ENCODE data around the gene PLA2G10. TPM values are rescaled to one million over a fixed set of nuclear protein-coding genes. Genes with fewer than 3 reads are reported as not detected.
"Not testable (repeated sequence)": the region's sequence is repeated elsewhere in the genome, so short reads cannot be mapped to it uniquely, and the experiment has no call there.

The PLA2G10 gene
- total RNA-seq, 1 experiment from 2014 or later = not detected

DNA sequence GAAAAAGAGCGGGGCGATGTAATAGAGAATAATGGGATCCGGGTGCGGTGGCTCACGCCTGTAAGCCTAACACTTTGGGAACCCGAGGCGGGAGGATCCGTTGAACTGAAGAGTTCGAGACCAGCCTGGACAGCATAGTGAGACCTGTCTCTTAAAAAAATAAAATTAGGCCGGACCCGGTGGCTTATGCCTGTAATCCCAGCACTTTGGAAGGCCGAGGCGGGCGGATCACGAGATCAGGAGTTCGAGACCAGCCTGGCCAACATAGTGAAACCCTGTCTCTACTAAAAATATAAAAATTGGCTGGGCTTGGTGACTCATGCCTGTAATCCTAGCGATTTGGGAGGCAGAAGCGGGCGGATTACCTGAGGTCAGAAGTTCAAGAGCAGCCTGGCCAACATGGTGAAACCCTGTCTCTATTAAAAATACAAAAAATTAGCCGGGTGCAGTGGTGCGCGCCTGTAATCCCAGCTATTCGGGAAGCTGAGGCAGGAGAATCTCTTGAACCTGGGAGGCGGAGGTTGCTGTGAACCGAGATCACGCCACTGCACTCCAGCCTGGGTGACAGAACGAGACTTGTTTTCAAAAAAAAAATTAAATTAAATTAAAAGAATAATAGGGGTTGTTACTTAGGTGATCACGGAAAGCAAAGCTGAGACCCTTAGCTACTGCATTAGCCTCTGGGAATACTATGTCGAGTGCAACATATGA is 63.3 kb downstream of the PLA2G10 start:
- DNase-seq (ENCODE audit: low read depth, low spot score); in situ Hi-C loops (cut with HindIII; ENCODE audit: low pct_unique_long_range_greater_than_20kb, low sequenced_read_pairs): not testable (repeated sequence)

- in situ Hi-C loops (cut with HindIII; ENCODE audit: low pct_unique_long_range_greater_than_20kb, low sequenced_read_pairs) = no loop called here
- DNase-seq (ENCODE audit: low read depth, low spot score) = peak; percentile 98
Observed at GRCh38 chr16:14629919-14630619, 64.0 kb downstream of the PLA2G10 start, which contains the start of gene PARN. Gene PARN (minus strand): TSS chr16:14630260. CDS start chr16:14630125, 135 bp downstream.

DNA sequence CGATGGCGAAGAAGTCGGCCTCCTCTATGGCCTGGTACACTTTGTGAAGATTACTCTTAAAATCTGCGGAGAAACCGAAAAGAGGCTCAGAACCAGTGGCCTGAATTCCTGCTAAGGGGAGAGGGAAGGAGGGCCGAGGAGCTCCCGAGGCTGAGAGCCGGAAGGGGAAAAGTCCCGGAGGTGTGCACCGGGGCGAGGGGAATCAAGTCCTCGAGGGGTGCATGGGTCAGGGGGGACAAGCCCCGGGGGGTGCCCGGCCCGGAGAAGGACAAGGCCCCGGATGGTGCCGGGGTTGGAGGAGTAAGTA is 64.5 kb downstream of the PLA2G10 start:
- no peak for DNase-seq (ENCODE audit: low read depth, low spot score)
- in situ Hi-C loops (cut with HindIII; ENCODE audit: low pct_unique_long_range_greater_than_20kb, low sequenced_read_pairs) = no loop called here

DNA sequence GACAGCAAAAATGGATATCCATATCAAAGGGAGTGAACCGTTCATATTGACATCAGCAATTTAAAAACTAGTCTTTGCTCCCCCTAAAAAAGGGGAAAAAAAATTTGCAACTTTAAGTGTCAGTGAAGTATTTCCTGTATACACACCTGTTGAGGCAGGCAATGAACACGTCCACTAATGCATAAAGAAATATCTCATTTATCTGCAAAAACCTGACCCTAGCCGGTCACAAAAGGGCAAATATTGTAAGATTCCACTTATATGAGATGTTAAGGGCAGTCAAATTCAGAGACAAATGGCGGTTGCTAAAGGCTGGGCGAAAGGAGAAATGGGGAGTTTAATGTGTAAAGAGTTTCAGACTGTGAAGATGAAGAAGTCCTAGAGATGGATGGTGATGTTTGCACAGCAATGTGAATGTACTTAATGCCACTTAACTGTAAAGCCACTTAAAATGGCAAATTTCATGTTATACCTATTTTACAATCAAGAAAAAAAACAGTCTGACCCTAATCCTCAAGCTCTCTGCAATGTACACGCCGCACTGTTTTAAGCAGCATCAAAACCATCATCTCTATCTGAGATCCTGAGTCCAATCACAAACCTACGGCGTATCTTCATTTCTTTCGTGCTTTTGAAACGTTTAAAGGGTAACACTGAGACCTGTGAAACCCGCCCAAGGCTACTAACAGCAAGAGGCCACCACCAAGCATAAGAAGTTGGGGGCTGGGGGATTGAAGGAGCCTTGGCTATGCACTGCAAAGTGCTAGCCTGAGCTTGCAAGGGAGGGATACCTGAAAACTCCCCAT is 65.1 kb downstream of the PLA2G10 start:
- in situ Hi-C loops (cut with HindIII; ENCODE audit: low pct_unique_long_range_greater_than_20kb, low sequenced_read_pairs) = no loop called here
- DNase-seq (ENCODE audit: low read depth, low spot score) = peak; percentile 41

DNA sequence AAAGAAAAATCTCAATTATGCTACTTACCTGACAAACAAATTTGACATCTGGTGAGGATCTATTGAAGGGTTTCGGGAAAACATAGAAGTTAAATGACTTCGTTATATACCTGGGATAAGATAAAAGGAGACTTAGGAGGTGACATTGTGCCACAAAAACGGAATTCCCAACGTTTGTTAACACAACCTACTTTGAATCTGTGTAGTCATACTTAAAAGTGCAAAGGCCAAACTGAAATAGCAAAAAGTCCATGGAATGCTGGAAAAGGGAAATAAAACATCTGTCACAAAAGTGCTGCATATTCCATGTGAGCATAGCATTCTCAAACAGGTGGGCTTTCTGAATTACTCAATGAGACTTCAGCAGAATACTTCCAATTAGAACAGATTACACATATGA is 67.0 kb downstream of the PLA2G10 start:
- no peak for DNase-seq (ENCODE audit: low read depth, low spot score)
- in situ Hi-C loops (cut with HindIII; ENCODE audit: low pct_unique_long_range_greater_than_20kb, low sequenced_read_pairs) = no loop called here

Small RNA genes within 50 kb of the gene (small RNA-seq; reads per million reads assigned to genes)
- gene RNU7-125P = 0 to 0.14 reads per million in 2 experiments

Other genes starting within 250 kb of the PLA2G10 start
- gene PARN, start 64.0 kb downstream of the PLA2G10 start, total RNA-seq (2014; rRNA removed; shearing (Covaris generic)) = 97.6 and 102 TPM in 2 replicates
- gene BFAR, start 61.4 kb downstream of the PLA2G10 start, total RNA-seq (2014; rRNA removed; shearing (Covaris generic)) = 213 and 225 TPM in 2 replicates
- 0.26 and 1.8 TPM in 2 replicates for gene NPIPA3, start 9.1 kb upstream of the PLA2G10 start, total RNA-seq (2014; rRNA removed; shearing (Covaris generic))
- gene NPIPA2, start 48.2 kb upstream of the PLA2G10 start, total RNA-seq (2014; rRNA removed; shearing (Covaris generic)) = not detected in 2 replicates
- 85.7 and 99.6 TPM in 2 replicates for gene NOMO1, start 139.4 kb upstream of the PLA2G10 start, total RNA-seq (2014; rRNA removed; shearing (Covaris generic))
- 26.2 and 26.8 TPM in 2 replicates for gene NPIPA1, start 243.1 kb upstream of the PLA2G10 start, total RNA-seq (2014; rRNA removed; shearing (Covaris generic))

Data from SK-MEL-5 (cell line).